Measurements from ENCODE around the gene PHACTR4.

DNA sequence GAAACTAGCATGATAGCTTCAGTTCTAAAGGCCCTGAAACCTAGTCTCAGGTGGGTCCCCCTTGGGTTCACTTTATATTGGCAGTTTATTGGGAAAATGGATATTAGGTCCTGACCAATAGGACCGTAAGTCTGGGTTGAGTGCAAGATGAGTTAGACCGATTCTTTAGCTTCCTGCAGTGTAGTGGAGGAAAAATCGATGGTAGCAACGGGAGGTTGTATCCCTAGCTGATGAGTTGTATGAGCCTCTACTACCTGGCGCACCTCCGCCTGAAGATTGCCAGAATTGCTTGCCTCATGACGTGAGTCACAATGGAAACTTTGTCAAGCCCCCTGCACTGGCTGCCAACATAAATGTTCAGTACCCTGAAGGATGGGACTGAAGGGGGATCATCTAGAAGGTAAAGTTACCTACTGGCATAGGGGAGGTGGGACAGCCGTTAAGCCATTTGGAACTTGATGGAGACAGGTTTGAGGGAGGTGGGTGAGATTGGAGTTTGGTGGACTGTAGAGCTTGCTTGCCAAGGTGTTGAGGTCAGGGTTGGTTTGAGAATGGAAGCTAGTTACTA lies 140.2 kb downstream of the PHACTR4 start:
- TF ChIP-seq, protein P1, sequence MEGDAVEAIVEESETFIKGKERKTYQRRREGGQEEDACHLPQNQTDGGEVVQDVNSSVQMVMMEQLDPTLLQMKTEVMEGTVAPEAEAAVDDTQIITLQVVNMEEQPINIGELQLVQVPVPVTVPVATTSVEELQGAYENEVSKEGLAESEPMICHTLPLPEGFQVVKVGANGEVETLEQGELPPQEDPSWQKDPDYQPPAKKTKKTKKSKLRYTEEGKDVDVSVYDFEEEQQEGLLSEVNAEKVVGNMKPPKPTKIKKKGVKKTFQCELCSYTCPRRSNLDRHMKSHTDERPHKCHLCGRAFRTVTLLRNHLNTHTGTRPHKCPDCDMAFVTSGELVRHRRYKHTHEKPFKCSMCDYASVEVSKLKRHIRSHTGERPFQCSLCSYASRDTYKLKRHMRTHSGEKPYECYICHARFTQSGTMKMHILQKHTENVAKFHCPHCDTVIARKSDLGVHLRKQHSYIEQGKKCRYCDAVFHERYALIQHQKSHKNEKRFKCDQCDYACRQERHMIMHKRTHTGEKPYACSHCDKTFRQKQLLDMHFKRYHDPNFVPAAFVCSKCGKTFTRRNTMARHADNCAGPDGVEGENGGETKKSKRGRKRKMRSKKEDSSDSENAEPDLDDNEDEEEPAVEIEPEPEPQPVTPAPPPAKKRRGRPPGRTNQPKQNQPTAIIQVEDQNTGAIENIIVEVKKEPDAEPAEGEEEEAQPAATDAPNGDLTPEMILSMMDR (IDR thresholded peaks at IDR 0.05) = no peak
- TF ChIP-seq POLR2AphosphoS5 (IDR thresholded peaks at IDR 0.05) = no peak
- TF ChIP-seq POLR2A (IDR thresholded peaks at IDR 0.05) = no peak
